Measurements from ENCODE around the gene RAF1.
"Not testable (repeated sequence)": the region's sequence is repeated elsewhere in the genome, so short reads cannot be mapped to it uniquely, and the experiment has no call there.

RAF1 gene

GRCh38 chr3:12556690-12557472, 107.0 kb downstream of the RAF1 start, which contains the start of gene MKRN2:
MKRN2 (plus strand) TSS chr3:12557087; CDS start chr3:12557151, 64 bp downstream.
- FAIRE-seq, result no peak

- FAIRE-seq, result no peak
Observed at GRCh38 chr3:12556314-12556689, 107.6 kb downstream of the RAF1 start.

DNA sequence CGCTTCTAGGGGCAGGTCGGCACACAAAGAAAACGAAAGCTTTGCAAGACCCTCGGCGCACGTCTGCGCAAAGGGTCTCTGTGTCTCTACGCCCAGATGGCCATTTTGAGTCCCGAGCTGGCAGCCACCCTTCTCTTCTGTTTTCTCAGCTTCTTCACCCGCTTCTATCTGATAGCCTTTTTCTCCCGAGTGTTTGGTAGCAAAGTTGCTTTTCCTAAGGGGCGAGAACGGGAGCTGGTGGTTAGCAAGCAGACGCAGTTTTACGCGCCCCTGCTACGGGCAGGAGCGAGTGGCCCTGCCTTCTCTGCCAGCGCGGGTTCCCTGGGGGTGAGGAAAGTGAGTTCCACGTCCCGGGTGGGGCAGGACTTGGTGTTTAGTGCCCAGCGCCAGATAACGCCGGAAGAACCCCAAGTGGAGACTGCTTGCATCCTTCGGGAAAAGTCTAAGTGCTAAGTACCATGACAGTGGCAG, 110.0 kb downstream of the RAF1 start:
- no peak for FAIRE-seq

- FAIRE-seq, result no peak
Observed at GRCh38 chr3:12549971-12550760, 113.8 kb downstream of the RAF1 start.

DNA sequence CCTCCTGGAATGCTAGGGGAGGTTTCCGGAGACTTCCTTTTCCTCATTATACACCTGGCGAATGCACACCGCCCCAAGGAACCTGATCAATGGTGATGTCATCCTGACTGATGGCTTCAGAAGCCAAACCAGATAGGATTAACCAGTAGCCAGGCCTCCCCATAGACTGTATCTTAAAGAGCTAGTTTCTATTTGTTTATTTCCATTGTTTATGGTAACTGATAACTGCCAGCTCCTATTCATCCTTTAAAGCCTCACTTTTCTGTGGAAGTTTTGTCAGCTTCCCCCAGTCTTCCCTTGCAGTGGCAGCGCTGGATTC, 118.5 kb downstream of the RAF1 start, which contains the start of gene MKRN2OS:
TSS of gene MKRN2OS (minus strand) at position 27 of the 319 bp plus-strand sequence. CDS start 35 bp downstream, outside the sequence.
- no peak for FAIRE-seq

GRCh38 chr3:12544652-12545472, 119.1 kb downstream of the RAF1 start:
- no peak for FAIRE-seq

DNA sequence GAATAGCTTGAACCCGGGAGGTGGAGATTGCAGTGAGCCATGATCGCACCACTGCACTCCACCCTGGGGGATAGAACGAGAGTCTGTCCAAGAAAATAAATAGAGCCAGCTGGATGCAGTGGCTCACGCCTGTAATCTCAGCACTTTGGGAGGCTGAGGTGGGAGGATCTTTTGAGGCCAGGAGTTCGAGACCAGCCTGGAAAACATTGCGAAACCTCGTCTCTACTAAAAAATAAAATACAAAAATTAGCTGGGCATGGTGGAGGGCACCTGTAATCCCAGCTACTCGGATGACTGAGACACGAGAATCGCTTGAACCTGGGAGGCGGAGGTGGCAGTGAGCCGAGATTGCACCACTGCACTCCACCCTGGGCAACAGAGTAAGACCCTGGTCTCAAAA, 120.4 kb downstream of the RAF1 start:
- FAIRE-seq, result not testable (repeated sequence)

DNA sequence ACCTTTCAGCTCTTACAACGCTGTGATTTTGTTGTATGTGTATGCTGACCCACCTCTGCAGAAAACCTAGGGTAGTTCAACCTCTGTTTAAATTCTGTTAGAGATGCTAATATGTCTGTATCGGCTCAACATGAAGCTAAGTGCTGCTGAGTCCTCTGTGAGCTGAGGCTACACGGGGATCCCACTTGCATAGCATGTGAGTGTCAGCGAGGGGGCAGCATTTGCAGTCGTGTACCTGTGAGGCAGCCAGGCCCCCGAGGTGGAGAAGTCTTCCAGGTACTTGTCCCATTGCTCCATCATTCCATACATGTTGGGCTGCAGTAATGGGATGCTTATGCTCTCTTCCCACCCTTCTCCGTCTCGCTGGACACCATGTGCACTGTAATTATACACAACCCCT, 122.3 kb downstream of the RAF1 start:
- no peak for FAIRE-seq

- no peak for FAIRE-seq
Observed at GRCh38 chr3:12536423-12536822, 127.5 kb downstream of the RAF1 start.
